Mesodermal cell (in vitro differentiated cells): ENCODE results near the gene RBMS1.

ENCODE experiments used
- H3K27ac ChIP-seq: 2 replicates; pipeline ENCODE4 v1.7.0; 2013; ENCODE audit warnings: mild to moderate bottlenecking, low read depth, low read length, moderate library complexity; ENCODE audit not compliant: severe bottlenecking
- H3K36me3 ChIP-seq: 2 replicates; pipeline ENCODE4 v1.7.1; 2013; ENCODE audit warnings: mild to moderate bottlenecking, low read length, moderate library complexity; ENCODE audit not compliant: control insufficient read depth, insufficient read depth
- H3K4me1 ChIP-seq: one replicate; pipeline ENCODE4 v1.7.1; 2013; ENCODE audit warnings: mild to moderate bottlenecking, low read length; ENCODE audit not compliant: insufficient read depth, control insufficient read depth, poor library complexity, severe bottlenecking
- H3K4me3 ChIP-seq: 2 replicates; pipeline ENCODE4 v1.7.0; 2013; ENCODE audit warnings: low read length, control low read depth, mild to moderate bottlenecking; ENCODE audit not compliant: insufficient read depth, poor library complexity, severe bottlenecking; ENCODE audit errors: extremely low read depth
- H3K9me3 ChIP-seq: 2 replicates; pipeline ENCODE4 v1.7.1; 2013; ENCODE audit warnings: mild to moderate bottlenecking, low read length, moderate library complexity; ENCODE audit not compliant: control insufficient read depth
- WGBS, 2 experiments: methylation state at CpG; one replicate each; pipeline ENCODE4 v1.1.5; 2013; ENCODE audit warnings: missing lambda C conversion rate in 2 of 2; ENCODE audit not compliant: insufficient coverage in 2 of 2; 5-methylcytosine and 5-hydroxymethylcytosine counted together

Gene RBMS1

GRCh38 chr2:160291382-160291781, 202.2 kb downstream of the RBMS1 start:
- no peak overlapping the region for H3K27ac ChIP-seq
- 88 to 94% methylated on average over 1 to 3 of the region's 4 CpGs for WGBS, 2 experiments
- peaks cover 48% of the 10 kb centered on the region for H3K4me1 ChIP-seq
- no peak overlapping the region for H3K4me3 ChIP-seq
- peaks cover 52% of the 10 kb centered on the region for H3K36me3 ChIP-seq
- H3K9me3 ChIP-seq = no peaks in the 10 kb centered on the region

GRCh38 chr2:160290598-160290997, 203.0 kb downstream of the RBMS1 start:
- H3K4me1 ChIP-seq = peaks cover 45% of the 10 kb centered on the region
- WGBS, 2 experiments = 100% methylated on average over 1 to 3 of the region's 3 CpGs
- no peak overlapping the region for H3K27ac ChIP-seq

GRCh38 chr2:160289831-160290230, 203.8 kb downstream of the RBMS1 start:
- Histone ChIP-seq H3K9me3 (no peaks in the 10 kb centered on the region), H3K27ac (no peak overlapping the region), H3K36me3 (peaks cover 63% of the 10 kb centered on the region), H3K4me3 (no peak overlapping the region), H3K4me1 (peaks cover 37% of the 10 kb centered on the region)
- WGBS, 2 experiments = 82% methylated on average over 2 to 3 of the region's 3 CpGs

More at GRCh38 chr2:160290598-160290997, 203.0 kb downstream of the RBMS1 start:
- Histone ChIP-seq H3K4me3 (no peak overlapping the region), H3K36me3 (peaks cover 60% of the 10 kb centered on the region), H3K9me3 (no peaks in the 10 kb centered on the region)

- no peak overlapping the region for H3K27ac ChIP-seq
- H3K9me3 ChIP-seq = no peaks in the 10 kb centered on the region
- peaks cover 70% of the 10 kb centered on the region for H3K36me3 ChIP-seq
- no peak overlapping the region for H3K4me3 ChIP-seq
- WGBS, 2 experiments = no CpG with 5 or more reads among the region's 1 CpG
- peaks cover 31% of the 10 kb centered on the region for H3K4me1 ChIP-seq
These were observed 204.5 kb downstream of the RBMS1 start for GRCh38 chr2:160289126-160289525.

- no peak overlapping the region for H3K4me3 ChIP-seq
- no peaks in the 10 kb centered on the region for H3K9me3 ChIP-seq
- peaks cover 24% of the 10 kb centered on the region for H3K4me1 ChIP-seq
- peaks cover 78% of the 10 kb centered on the region for H3K36me3 ChIP-seq
- WGBS, 2 experiments = 94% methylated on average over 2 of the region's 2 CpGs
- no peak overlapping the region for H3K27ac ChIP-seq
These were observed 205.3 kb downstream of the RBMS1 start for GRCh38 chr2:160288324-160288723.

- Histone ChIP-seq H3K4me3 (no peak overlapping the region), H3K9me3 (no peaks in the 10 kb centered on the region), H3K27ac (no peak overlapping the region), H3K36me3 (peaks cover 82% of the 10 kb centered on the region), H3K4me1 (peaks cover 18% of the 10 kb centered on the region)
- 100% methylated on average over 1 of the region's 3 CpGs; no CpG with 5 or more reads in 1 of the 2 experiments for WGBS, 2 experiments
These were observed 206.1 kb downstream of the RBMS1 start for GRCh38 chr2:160287476-160287875.

GRCh38 chr2:160286551-160286950, 207.1 kb downstream of the RBMS1 start:
- no CpG with 5 or more reads among the region's 5 CpGs for WGBS, 2 experiments
- no peaks in the 10 kb centered on the region for H3K9me3 ChIP-seq
- no peak overlapping the region for H3K27ac ChIP-seq
- H3K36me3 ChIP-seq = peaks cover 82% of the 10 kb centered on the region
- peaks cover 13% of the 10 kb centered on the region for H3K4me1 ChIP-seq
- H3K4me3 ChIP-seq = no peak overlapping the region

GRCh38 chr2:160283675-160284074, 209.9 kb downstream of the RBMS1 start:
- Histone ChIP-seq H3K36me3 (peaks cover 74% of the 10 kb centered on the region), H3K4me1 (peaks cover 5% of the 10 kb centered on the region), H3K4me3 (no peak overlapping the region), H3K9me3 (no peaks in the 10 kb centered on the region), H3K27ac (no peak overlapping the region)

- Histone ChIP-seq H3K27ac (no peak overlapping the region), H3K4me3 (no peak overlapping the region), H3K4me1 (peaks cover 9% of the 10 kb centered on the region), H3K9me3 (no peaks in the 10 kb centered on the region), H3K36me3 (peaks cover 77% of the 10 kb centered on the region)
- 100% methylated on average over 2 of the region's 2 CpGs for WGBS, 2 experiments
These were observed 211.5 kb downstream of the RBMS1 start for GRCh38 chr2:160282063-160282580.

- no CpG with 5 or more reads among the region's 1 CpG for WGBS, 2 experiments
- H3K4me3 ChIP-seq = no peak overlapping the region
- no peaks in the 10 kb centered on the region for H3K9me3 ChIP-seq
- H3K27ac ChIP-seq = no peak overlapping the region
- H3K36me3 ChIP-seq = peaks cover 77% of the 10 kb centered on the region
- peaks cover 9% of the 10 kb centered on the region for H3K4me1 ChIP-seq
These were observed 212.4 kb downstream of the RBMS1 start for GRCh38 chr2:160281213-160281612.

GRCh38 chr2:160279813-160280465, 213.7 kb downstream of the RBMS1 start:
- no peaks in the 10 kb centered on the region for H3K9me3 ChIP-seq
- peaks cover 75% of the 10 kb centered on the region for H3K36me3 ChIP-seq
- no peak overlapping the region for H3K4me3 ChIP-seq
- H3K4me1 ChIP-seq = peaks cover 9% of the 10 kb centered on the region
- WGBS, 2 experiments = 88 to 100% methylated on average over 3 to 4 of the region's 5 CpGs
- no peak overlapping the region for H3K27ac ChIP-seq
